HG02571 (cell line): ENCODE data around the gene COQ9.
"Not testable (repeated sequence)": the region's sequence is repeated elsewhere in the genome, so short reads cannot be mapped to it uniquely, and the experiment has no call there.

ENCODE experiments used
- ATAC-seq: cut with Tn5 transposase; IDR thresholded peaks from one replicate; pipeline ENCODE4 v1.9.1; 2021; ENCODE audit warnings: mild to moderate bottlenecking, moderate library complexity; ENCODE audit not compliant: unreplicated experiment

The COQ9 gene

DNA sequence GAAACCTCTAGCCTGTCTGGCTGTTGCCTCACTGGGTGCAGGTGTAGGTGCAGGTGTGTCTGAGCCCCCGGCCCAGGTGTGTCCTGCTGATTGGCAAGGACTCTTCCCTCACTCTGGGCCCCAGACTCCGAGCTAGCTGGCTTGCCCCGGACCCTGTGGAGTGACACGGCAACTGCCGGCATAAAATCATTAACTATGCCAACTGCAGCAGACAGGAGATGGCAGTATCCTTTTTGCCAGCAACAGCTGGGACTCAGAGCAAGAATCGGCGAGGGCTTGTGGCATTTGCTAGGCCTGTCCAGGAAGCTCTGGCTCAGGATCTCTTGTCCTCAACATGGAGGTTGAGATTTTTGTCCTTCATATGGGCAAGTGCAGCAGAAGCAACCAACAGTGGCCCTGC lies 20.9 kb upstream of the COQ9 start:
- ATAC-seq: no peak

DNA sequence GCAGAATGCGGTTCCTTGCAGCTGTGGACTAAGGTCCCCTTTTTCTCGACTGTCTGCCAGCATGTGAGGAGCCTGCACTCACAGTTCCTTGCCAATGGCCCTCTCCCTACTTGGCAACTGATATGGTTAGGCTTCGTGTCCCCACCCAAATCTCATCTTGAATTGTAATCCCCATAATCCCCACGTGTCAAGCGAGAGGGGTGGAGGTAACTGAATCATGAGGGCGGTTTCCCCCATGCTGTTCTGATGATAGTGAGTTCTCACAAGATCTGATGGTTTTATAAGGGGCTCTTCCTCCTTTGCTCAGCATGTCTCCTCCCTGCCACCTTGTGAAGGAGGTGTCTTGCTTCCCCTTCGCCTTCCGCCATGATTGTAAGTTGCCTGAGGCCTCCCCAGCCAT lies 20.0 kb upstream of the COQ9 start:
- ATAC-seq: no peak

DNA sequence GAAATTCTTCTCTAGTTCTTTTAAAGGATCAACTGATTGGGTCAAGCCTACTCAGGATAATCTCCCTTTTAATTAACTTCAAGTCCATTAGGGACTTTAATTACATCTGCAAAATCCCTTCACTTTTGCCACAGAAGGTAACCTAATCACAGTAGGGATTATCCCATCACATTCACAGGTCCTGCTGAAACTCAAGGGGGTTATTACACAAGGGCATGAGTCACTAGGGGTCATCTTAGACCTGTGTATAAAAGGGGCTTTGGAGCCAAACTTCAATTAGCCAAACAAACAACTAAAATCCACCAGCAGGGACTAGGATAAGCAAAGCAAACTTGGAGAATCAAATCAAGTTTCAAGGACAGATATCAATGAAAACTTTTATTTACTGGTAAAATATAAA lies 19.5 kb upstream of the COQ9 start:
- no peak for ATAC-seq

DNA sequence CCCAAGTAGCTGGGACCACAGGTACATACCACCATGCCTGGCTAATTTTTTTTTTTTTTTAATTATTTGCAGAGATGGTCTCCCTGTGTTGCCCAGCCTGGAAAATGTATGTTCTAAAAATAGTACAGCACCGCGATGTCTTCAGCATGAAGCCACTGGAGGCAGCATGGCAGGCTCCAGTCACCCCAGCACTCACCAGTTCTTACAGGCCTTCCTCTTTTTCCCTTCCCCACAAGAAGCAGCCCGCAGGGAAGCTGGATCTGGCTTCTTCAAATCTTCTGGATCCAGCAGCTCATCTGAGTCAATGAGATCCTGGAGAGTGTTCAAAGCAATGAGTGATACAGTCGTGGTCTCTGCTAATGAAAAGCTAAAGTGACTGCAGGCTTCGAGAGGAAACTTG lies 16.3 kb upstream of the COQ9 start:
- ATAC-seq: no peak

DNA sequence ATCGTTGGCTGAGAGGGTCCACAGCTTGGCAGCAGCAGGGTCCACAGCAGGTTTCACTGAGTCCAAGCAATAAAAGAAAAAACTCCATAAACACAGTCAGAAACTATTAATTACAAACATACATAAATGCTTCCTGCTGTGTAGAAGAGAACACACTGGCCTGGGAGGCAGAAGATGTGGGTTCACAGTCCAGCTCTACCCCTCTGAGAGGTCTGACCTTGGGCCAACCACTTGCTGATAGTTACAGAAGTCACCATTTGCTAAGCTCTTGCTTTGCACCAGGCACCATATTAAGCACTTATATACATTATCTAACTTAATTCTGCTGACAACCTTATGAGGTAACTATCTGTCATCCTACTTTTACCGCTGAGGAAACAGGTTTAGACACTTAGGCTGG lies 14.8 kb upstream of the COQ9 start:
- ATAC-seq: no peak

DNA sequence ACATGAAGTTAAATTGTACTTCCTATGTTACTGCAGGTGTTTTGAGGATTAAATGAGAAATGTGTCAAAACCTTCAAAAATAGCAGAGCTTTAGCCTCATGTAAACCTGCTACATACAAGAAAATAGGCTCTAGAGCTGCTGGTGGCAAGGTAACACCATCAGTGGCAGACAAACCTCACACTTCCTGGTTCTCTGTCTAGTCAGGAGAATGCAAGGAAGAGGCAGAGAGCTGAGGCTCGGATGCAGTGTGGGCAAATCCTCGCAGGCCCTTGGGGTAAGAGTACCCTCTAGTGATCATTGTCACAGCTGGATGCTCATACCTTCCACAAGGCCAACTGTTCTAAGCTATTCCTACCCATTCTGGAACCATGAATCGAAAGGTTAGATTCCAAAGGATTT lies 14.3 kb upstream of the COQ9 start:
- ATAC-seq: no peak

DNA sequence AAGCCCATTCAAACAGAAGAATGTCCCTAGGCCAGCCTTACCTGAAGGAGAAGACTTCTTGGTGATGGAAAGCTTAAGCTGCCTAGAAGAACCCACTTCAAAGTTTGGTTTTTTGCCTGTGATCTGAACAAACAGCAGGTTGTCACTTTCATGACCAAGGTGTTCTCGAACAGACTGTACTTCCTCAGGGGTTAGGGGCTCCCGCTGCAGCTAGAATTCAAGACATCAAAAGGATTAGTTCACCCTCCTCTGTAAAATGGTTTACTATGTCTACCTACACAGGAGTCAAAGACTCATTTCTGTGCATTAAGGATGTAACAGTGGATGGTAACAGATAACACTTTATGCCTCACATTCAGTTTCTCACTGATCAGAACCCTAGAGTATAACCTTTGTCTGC lies 13.3 kb upstream of the COQ9 start:
- ATAC-seq: no peak

DNA sequence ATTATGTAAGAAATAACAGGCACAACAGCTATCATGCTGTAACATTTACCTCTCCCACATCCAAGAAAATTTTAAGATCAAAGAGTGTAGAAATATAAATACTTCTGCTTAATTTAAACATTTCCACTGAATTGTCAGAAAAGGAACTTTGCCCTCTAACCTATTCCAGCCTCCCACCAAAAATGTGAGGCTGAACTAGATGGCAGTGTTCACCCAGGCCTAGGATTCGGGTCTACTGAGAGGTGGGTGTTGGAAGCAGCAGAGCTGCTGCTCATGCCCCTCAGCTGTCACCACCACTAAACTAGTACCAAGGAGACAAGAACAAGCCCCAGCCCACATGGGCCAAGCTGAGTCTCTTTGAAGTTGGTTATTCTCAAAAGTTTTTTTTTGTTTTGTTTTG lies 11.4 kb upstream of the COQ9 start:
- no peak for ATAC-seq

DNA sequence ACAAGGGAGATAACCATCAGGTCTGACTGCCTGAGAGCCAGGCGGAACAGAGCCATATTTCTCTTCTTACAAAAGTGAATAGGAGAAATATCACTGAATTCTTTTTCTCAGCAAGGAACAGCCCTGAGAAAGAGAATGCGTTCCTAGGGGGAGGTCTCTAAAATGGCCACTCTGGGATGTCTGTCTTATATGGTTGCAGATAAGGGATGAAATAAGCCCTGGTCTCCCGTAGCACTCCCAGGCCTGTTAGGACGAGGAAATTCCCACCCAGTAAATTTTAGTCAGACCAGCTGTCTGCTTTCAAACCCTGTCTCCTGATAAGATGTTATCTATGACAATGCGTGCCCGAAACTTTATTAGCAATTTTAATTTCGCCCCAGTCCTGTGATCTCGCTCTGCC lies 7.3 kb upstream of the COQ9 start:
- ATAC-seq: not testable (repeated sequence)

DNA sequence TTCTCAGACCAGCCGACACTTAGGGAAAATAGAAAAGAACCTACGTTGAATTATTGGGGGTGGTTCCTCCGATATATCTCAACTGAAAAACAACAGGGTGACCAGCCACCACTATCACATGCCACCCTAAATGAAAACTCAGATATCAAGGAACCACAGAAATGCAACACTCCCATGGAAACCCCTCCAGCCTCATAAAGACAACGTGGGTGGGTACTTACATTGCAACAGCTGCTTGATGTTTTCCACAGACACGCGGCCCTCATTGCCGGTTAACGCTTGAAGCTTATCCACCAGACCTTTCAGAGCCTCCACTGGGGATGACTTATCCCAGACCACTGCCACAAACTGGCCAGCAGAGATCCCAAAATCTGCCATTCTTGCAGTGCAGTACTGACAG lies 6.7 kb upstream of the COQ9 start:
- ATAC-seq: not testable (repeated sequence)

DNA sequence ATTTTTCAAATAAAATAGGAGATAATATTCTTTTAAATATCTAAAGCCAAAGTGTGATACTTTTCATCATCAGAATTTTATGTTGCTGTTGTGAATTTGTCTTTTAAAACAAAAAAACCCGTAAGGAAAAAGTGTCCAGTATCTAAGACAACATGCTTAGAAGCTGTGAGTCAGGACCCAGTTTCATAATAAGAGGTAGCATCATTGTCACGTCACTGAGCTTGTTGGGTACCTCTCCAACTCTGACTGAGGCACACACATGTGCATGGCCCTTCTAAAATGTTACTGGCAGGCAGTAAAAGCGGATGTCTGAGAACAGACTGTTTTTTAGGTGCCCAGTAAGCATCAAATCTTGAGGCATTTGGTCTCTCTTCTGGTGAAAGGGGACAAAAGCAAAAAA lies 2.6 kb upstream of the COQ9 start:
- ATAC-seq: no peak

DNA sequence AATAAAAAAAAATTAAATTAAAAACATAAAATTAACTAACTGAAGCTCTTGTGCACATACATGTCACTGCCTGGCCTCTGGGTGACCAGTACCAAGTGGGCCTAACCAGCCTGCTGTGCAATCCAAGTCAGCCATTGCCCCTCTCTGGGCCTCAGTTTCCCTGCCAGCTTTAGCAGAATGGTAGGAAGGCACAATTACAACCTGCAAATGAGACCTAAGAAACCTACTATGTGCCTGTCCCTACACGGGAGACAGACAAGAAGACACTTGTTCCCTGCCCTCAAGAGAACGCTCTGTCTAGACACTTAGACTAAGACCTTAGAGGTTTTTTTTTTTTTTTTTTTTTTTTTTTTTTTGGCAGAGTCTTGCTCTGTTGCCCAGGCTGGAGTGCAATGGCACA lies 1.8 kb upstream of the COQ9 start:
- no peak for ATAC-seq

DNA sequence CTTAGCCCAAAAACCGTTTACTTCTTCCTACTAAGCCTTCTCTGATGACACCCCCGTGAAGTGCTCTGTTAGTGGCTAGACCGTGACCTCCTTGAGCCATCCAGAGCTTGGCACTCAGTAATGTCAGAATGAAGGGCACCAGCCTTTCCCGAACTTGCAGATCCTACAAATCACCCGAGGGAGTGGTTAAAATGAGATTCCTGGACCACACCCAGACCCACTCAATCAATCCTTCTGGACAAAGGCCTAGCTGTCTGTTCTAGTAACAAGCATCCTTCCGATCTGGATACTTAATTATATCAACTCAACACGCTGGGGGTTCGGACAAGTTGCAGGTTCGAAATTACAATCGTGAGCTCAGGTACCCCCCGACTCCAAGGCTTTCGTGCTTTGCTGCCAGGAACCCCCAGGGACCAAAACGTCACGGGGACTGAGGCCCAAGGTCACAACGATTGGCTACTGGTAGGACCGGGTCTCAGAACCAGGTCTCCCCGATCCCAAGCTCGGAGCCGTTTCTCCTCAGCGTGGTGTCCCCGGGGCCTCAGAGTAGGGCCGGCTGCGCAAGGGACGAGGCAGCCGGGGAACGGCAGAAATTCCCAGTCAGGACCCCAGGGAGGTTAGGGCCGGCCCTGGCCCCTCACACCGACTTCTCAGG lies 621 bp upstream of the COQ9 start:
- ATAC-seq: peak; percentile 32

DNA sequence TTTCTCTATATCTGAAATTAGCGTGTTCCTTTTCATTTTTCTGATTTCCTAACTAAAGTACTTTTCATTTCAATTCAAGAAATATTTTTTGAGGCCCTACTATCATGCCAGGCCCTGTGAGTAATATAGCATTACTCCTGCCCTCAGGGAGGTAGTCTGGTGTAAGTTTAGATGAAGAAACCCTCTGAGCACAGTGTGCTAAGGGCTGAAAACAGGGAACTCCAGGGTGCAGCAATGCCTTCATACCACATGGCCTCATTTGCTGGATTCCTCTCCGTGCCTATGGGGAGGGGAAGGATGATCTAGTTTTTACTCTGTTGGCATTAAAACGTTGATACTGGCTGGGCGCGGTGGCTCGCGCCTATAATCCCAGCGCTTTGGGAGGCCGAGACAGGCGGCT lies 4.7 kb downstream of the COQ9 start:
- ATAC-seq: no peak

DNA sequence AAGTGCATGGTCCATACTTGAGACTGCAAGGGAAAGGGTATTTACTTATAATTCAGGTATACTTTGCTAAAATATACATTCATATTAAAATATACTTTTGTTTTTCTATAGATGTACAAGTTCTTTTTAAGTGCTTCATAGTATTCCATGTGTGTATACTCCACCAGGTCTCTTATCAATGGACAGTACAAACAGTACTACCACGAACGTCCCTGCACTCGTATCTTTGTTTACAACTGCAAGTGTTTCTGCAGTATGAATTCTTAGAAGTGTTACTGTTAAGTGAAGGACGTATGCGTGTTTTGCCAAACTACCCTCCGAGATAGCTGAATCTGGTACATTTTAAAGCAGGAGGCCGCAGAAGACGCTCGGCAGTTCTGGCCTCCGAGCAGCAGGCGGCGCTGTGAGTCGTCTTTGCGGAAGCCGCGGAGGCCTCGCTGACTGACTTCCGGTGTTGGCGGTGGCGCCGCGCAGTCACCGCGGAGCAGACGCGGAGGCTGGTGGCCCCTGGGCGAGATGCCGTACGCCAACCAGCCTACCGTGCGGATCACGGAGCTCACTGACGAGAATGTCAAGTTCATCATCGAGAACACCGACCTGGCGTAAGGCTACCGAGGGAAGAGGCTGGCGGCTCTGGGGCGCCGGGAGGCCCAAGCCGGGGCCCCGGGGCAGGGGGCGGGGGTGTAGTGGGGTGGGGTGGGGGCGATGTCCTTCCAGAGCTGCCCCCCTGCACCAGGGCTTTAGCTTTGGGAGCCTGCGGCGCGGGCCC lies 15.1 kb downstream of the COQ9 start, which contains the start of gene POLR2C:
Gene POLR2C (plus strand): TSS at position 471 of the 769 bp plus-strand sequence. CDS start 46 bp downstream, at position 517.
- peak; percentile 91 for ATAC-seq

DNA sequence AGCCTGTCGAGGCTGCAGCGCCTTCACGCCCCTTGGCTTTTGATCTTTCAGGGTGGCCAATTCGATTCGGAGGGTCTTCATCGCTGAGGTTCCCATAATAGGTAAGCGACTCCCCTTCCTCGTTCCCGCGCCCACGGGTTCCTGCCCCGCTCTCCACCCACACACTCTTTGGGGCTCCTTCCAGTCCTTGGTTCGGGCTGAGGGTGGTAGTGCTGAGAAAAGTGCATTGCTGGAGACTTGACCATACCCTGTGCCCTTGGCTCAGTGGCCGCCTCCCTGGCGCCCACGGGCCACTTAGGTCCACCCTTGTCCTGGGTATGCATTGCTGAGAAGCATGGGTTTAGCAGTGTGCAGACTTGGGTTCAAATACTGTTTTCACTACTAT lies 15.7 kb downstream of the COQ9 start:
- no peak for ATAC-seq

DNA sequence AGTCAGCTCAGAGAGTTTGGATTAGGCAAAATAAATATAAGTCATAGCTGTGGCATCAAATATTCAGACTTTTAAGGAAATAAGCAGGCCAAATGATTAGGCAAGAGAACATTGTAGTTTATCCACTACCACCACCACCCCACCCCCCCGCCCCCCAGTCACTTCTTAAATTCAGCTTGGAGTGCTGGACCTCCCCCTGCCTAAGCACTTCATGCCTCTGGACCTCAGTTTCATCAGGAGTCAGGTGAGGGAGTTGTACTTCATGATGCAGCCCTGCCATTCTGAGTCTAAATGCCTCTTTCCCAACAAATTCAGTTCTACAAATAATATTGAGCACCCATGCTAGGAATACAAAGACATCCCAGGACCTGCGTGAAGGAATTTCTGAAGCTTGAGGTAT lies 17.2 kb downstream of the COQ9 start:
- ATAC-seq: no peak

DNA sequence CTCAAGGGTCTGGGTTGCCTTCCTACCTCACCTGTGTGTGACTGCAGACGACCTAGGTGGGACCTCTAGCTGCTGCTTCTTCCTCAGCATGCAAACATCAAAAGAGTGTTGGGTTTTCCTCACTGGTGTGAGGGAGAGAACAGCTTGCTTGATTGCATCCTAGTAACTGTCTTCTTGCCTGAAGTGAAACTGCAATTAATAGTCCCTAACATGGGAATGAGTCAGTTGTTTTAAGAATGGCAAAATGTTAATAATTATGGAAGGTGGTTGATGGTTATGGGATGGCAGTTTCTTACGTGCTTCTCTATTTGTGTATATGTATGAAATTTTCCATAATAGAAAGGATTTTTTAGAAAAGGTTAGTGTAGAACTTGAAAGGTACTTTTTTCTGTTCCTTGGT lies 21.1 kb downstream of the COQ9 start:
- ATAC-seq: no peak

DNA sequence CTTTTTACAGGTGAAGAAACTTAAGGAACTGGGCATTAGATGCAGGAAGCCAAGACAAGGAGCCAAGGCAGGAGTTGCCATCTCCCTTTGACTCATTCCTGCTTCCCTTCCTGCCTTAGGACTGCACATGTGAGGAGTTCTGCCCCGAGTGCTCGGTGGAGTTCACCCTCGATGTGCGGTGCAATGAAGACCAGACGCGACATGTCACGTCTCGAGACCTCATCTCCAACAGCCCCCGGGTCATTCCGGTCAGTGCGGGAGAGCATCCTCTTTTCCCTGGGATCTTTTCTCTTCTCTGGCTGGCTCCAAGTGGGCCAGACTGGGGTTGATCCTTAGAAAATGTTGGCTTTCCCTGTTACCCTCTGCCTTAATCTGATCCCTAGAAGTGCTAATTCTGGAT lies 21.8 kb downstream of the COQ9 start:
- no peak for ATAC-seq

DNA sequence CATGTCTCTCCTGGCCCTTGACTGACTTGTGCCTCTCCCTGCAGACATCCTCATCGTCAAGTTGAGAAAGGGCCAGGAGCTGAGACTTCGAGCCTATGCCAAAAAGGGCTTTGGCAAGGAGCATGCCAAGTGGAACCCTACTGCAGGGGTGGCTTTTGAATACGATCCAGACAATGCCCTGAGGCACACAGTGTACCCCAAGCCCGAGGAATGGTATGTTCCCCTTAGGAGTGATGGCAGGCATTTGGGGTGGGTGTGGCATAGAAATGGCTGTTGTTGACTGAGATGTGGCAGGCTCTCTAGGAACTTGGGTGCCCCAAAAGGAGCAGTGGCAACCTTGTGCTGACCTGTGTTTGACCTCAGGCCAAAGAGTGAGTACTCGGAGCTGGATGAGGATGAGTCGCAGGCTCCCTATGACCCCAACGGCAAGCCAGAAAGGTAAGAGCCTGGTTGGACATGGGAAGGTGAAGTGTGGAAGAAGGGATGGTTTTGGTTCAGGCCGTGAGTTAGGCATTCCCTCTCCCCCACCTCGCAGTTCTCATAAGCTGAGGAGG lies 22.7 kb downstream of the COQ9 start:
- ATAC-seq: no peak

DNA sequence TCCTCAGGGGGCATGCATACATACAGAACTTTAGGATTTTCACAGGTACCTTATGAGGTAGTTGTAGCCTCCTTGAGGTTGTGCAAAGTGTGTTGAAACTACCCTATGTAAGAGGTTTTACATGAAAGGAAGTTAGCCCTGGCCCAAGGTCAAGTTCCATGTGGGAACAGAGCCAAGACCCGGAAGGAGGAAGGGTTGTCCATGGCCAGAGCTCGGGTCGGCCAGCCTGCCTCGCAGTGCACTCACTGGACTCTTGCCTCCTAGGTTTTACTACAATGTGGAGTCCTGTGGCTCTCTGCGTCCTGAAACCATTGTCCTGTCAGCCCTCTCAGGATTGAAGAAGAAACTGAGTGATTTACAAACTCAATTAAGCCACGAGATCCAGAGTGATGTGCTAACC lies 23.4 kb downstream of the COQ9 start:
- ATAC-seq: no peak

DNA sequence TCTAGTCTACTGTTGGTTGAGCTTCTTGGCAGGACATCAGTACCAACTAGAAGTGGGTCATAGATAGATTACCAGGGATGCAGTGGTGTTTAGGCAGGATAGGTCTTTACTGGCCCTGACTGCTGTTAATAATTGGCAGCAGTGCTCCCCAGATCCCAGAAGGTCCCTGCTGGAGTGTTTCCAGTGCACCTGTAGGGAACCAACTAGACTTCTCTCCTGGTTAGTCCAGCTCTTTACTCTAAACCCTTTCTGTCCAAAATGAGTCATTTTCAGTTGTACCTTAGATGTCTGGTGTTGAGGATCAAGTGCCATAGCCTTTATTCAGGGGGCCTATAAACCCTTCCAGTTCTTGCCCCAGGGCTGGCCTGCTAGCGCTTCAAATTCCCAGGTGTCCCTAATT lies 23.9 kb downstream of the COQ9 start:
- no peak for ATAC-seq
